ENCODE data around the gene STUB1.
A peak's percentile ranks its signal among the peaks of the same experiment; 100 is the strongest.

The STUB1 gene

DNA sequence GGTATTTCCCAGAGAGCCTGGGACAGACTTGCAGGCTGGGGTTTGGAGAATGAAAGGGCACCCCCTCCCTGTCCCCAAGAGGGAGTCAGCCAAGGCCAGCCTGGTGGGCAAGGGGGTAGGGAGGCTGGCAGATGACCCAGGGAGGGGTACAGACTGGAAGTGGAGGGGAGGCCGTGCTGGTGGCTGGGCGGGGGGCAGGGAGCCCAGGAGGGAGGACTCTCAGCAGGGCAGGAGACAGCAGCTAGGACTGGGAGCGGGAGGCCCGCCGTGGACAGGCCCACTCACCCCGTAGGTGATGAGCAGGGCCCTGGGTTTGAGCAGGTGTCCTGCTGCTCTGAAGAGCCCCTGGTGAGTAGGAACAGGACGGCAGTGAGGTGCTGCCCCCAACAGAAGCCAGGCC is 45.2 kb upstream of the STUB1 start:
- peak overlapping the region; percentile 98 for H3K27ac ChIP-seq
- no peak for TF ChIP-seq ZFX (IDR thresholded peaks at IDR 0.05)

GRCh38 chr16:635573-636205 is 44.5 kb upstream of the STUB1 start:
- peak overlapping the region; percentile 98 for H3K27ac ChIP-seq
- peak; percentile 89 for TF ChIP-seq ZFX (IDR thresholded peaks at IDR 0.05)
- TF ChIP-seq CTCF (conservative IDR thresholded peaks at IDR 0.05), result no peak

GRCh38 chr16:636206-637080 is 43.8 kb upstream of the STUB1 start, which contains the start of gene METTL26:
METTL26 (minus strand) TSS chr16:636305; CDS start chr16:636290, 15 bp downstream.
- peak within 1 kb of the TSS; percentile 98 for H3K27ac ChIP-seq
- peak; percentile 44 for TF ChIP-seq ZFX (IDR thresholded peaks at IDR 0.05)
- TF ChIP-seq CTCF (conservative IDR thresholded peaks at IDR 0.05), result no peak

- TF ChIP-seq CTCF (conservative IDR thresholded peaks at IDR 0.05) (no peak), ZFX (IDR thresholded peaks at IDR 0.05) (no peak)
Measured at GRCh38 chr16:637081-638018, 42.9 kb upstream of the STUB1 start.

GRCh38 chr16:638034-638543 is 42.1 kb upstream of the STUB1 start:
- H3K27ac ChIP-seq, result peak overlapping the region; percentile 98; the same call in 1 of the 2 replicates
- no peak for TF ChIP-seq CTCF (conservative IDR thresholded peaks at IDR 0.05)
- no peak for TF ChIP-seq ZFX (IDR thresholded peaks at IDR 0.05)

More at GRCh38 chr16:637081-638018, 42.9 kb upstream of the STUB1 start:
- peak overlapping the region; percentile 98 for H3K27ac ChIP-seq

DNA sequence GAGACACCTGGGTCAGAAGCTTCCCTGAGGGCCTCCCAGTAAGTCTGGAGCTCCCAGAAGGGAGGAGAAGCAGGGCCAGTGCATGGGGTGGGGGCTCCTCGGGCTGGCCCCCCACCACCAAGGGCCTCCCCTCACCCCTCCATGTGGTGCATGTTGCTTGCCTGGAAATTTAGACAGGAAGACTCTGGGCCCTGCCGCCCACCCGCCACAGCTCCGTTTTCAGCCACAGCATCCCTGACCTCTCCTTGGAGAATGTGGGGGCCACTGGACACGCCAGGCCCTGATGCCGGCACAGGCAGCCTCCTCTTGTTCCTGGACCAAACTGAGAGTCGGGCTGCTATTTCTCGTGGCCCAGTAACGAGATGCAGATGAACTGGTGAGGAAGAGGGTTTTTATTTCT is 41.4 kb upstream of the STUB1 start:
- no peak for TF ChIP-seq ZFX (IDR thresholded peaks at IDR 0.05)
- no peak for TF ChIP-seq CTCF (conservative IDR thresholded peaks at IDR 0.05)
- peak overlapping the region; percentile 98; the same call in 1 of the 2 replicates for H3K27ac ChIP-seq

GRCh38 chr16:640614-641013 is 39.6 kb upstream of the STUB1 start:
- TF ChIP-seq CTCF (conservative IDR thresholded peaks at IDR 0.05) (no peak), ZFX (IDR thresholded peaks at IDR 0.05) (no peak)
- H3K27ac ChIP-seq, result peak overlapping the region; percentile 99; the same call in 1 of the 2 replicates

Measured in C4-2B (cell line).